Measurements from ENCODE around the gene C2orf76.

The C2orf76 gene

GRCh38 chr2:119293900-119294299 is 72.7 kb downstream of the C2orf76 start:
- H3K9me3 ChIP-seq (ENCODE audit: control insufficient read depth, insufficient read depth, low read depth, low read length): no peaks in the 10 kb centered on the region
- no peak overlapping the region for H3K4me3 ChIP-seq (ENCODE audit: low read depth, low read length)
- 0 out of 2 replicates have a peak, but pooled peaks cover 3% of the 10 kb centered on the region for H3K4me1 ChIP-seq (ENCODE audit: control insufficient read depth, insufficient read depth, low read length)

GRCh38 chr2:119293254-119293653 is 73.4 kb downstream of the C2orf76 start:
- Histone ChIP-seq H3K9ac (ENCODE audit: low read length) (no peak overlapping the region), H3K36me3 (ENCODE audit: control insufficient read depth, insufficient read depth, low read length) (no peaks in the 10 kb centered on the region), H3K4me1 (ENCODE audit: control insufficient read depth, insufficient read depth, low read length) (0 out of 2 replicates have a peak, but pooled peaks cover 3% of the 10 kb centered on the region), H3K4me3 (ENCODE audit: low read depth, low read length) (no peak overlapping the region), H3K27me3 (ENCODE audit: control insufficient read depth, insufficient read depth, low read length) (no peaks in the 10 kb centered on the region; the same call in 1 of the 2 replicates), H3K9me3 (ENCODE audit: control insufficient read depth, insufficient read depth, low read depth, low read length) (no peaks in the 10 kb centered on the region), H3K27ac (ENCODE audit: low read depth, low read length) (no peak overlapping the region)

More at GRCh38 chr2:119293900-119294299, 72.7 kb downstream of the C2orf76 start:
- no peaks in the 10 kb centered on the region for H3K36me3 ChIP-seq (ENCODE audit: control insufficient read depth, insufficient read depth, low read length)
- no peak overlapping the region for H3K27ac ChIP-seq (ENCODE audit: low read depth, low read length)
- no peak overlapping the region for H3K9ac ChIP-seq (ENCODE audit: low read length)
- no peaks in the 10 kb centered on the region; the same call in 1 of the 2 replicates for H3K27me3 ChIP-seq (ENCODE audit: control insufficient read depth, insufficient read depth, low read length)

GRCh38 chr2:119292226-119292625 is 74.4 kb downstream of the C2orf76 start:
- H3K9ac ChIP-seq (ENCODE audit: low read length): no peak overlapping the region
- H3K9me3 ChIP-seq (ENCODE audit: control insufficient read depth, insufficient read depth, low read depth, low read length): no peaks in the 10 kb centered on the region
- 0 out of 2 replicates have a peak, but pooled peaks cover 3% of the 10 kb centered on the region for H3K4me1 ChIP-seq (ENCODE audit: control insufficient read depth, insufficient read depth, low read length)
- no peak overlapping the region for H3K4me3 ChIP-seq (ENCODE audit: low read depth, low read length)
- no peak overlapping the region for H3K27ac ChIP-seq (ENCODE audit: low read depth, low read length)
- no peaks in the 10 kb centered on the region for H3K36me3 ChIP-seq (ENCODE audit: control insufficient read depth, insufficient read depth, low read length)
- no peaks in the 10 kb centered on the region; the same call in 1 of the 2 replicates for H3K27me3 ChIP-seq (ENCODE audit: control insufficient read depth, insufficient read depth, low read length)

- 0 out of 2 replicates have a peak, but pooled peaks cover 3% of the 10 kb centered on the region for H3K4me1 ChIP-seq (ENCODE audit: control insufficient read depth, insufficient read depth, low read length)
- no peaks in the 10 kb centered on the region; the same call in 1 of the 2 replicates for H3K27me3 ChIP-seq (ENCODE audit: control insufficient read depth, insufficient read depth, low read length)
- H3K9ac ChIP-seq (ENCODE audit: low read length): no peak overlapping the region
- no peaks in the 10 kb centered on the region for H3K9me3 ChIP-seq (ENCODE audit: control insufficient read depth, insufficient read depth, low read depth, low read length)
- no peak overlapping the region for H3K27ac ChIP-seq (ENCODE audit: low read depth, low read length)
- no peaks in the 10 kb centered on the region for H3K36me3 ChIP-seq (ENCODE audit: control insufficient read depth, insufficient read depth, low read length)
- no peak overlapping the region for H3K4me3 ChIP-seq (ENCODE audit: low read depth, low read length)
Observed at GRCh38 chr2:119291588-119292167, 75.0 kb downstream of the C2orf76 start.

- Histone ChIP-seq H3K36me3 (ENCODE audit: control insufficient read depth, insufficient read depth, low read length) (no peaks in the 10 kb centered on the region), H3K9ac (ENCODE audit: low read length) (no peak overlapping the region), H3K27ac (ENCODE audit: low read depth, low read length) (no peak overlapping the region), H3K4me3 (ENCODE audit: low read depth, low read length) (no peak overlapping the region), H3K4me1 (ENCODE audit: control insufficient read depth, insufficient read depth, low read length) (0 out of 2 replicates have a peak, but pooled peaks cover 3% of the 10 kb centered on the region), H3K27me3 (ENCODE audit: control insufficient read depth, insufficient read depth, low read length) (no peaks in the 10 kb centered on the region; the same call in 1 of the 2 replicates), H3K9me3 (ENCODE audit: control insufficient read depth, insufficient read depth, low read depth, low read length) (no peaks in the 10 kb centered on the region)
Observed at GRCh38 chr2:119290859-119291587, 75.6 kb downstream of the C2orf76 start.

GRCh38 chr2:119289642-119290041 is 77.0 kb downstream of the C2orf76 start:
- Histone ChIP-seq H3K4me3 (ENCODE audit: low read depth, low read length) (no peak overlapping the region), H3K9me3 (ENCODE audit: control insufficient read depth, insufficient read depth, low read depth, low read length) (no peaks in the 10 kb centered on the region), H3K36me3 (ENCODE audit: control insufficient read depth, insufficient read depth, low read length) (no peaks in the 10 kb centered on the region), H3K27ac (ENCODE audit: low read depth, low read length) (no peak overlapping the region), H3K4me1 (ENCODE audit: control insufficient read depth, insufficient read depth, low read length) (0 out of 2 replicates have a peak, but pooled peaks cover 3% of the 10 kb centered on the region), H3K9ac (ENCODE audit: low read length) (no peak overlapping the region), H3K27me3 (ENCODE audit: control insufficient read depth, insufficient read depth, low read length) (no peaks in the 10 kb centered on the region; the same call in 1 of the 2 replicates)

- Histone ChIP-seq H3K27ac (ENCODE audit: low read depth, low read length) (no peak overlapping the region), H3K9me3 (ENCODE audit: control insufficient read depth, insufficient read depth, low read depth, low read length) (no peaks in the 10 kb centered on the region), H3K4me3 (ENCODE audit: low read depth, low read length) (no peak overlapping the region), H3K9ac (ENCODE audit: low read length) (no peak overlapping the region), H3K4me1 (ENCODE audit: control insufficient read depth, insufficient read depth, low read length) (0 out of 2 replicates have a peak, but pooled peaks cover 3% of the 10 kb centered on the region), H3K27me3 (ENCODE audit: control insufficient read depth, insufficient read depth, low read length) (no peaks in the 10 kb centered on the region; the same call in 1 of the 2 replicates), H3K36me3 (ENCODE audit: control insufficient read depth, insufficient read depth, low read length) (no peaks in the 10 kb centered on the region)
Observed at GRCh38 chr2:119289093-119289492, 77.5 kb downstream of the C2orf76 start.

- H3K4me1 ChIP-seq (ENCODE audit: control insufficient read depth, insufficient read depth, low read length): 0 out of 2 replicates have a peak, but pooled peaks cover 3% of the 10 kb centered on the region
- no peaks in the 10 kb centered on the region for H3K9me3 ChIP-seq (ENCODE audit: control insufficient read depth, insufficient read depth, low read depth, low read length)
- no peaks in the 10 kb centered on the region; the same call in 1 of the 2 replicates for H3K27me3 ChIP-seq (ENCODE audit: control insufficient read depth, insufficient read depth, low read length)
- no peak overlapping the region for H3K9ac ChIP-seq (ENCODE audit: low read length)
- no peak overlapping the region for H3K4me3 ChIP-seq (ENCODE audit: low read depth, low read length)
- no peaks in the 10 kb centered on the region for H3K36me3 ChIP-seq (ENCODE audit: control insufficient read depth, insufficient read depth, low read length)
- H3K27ac ChIP-seq (ENCODE audit: low read depth, low read length): no peak overlapping the region
Observed at GRCh38 chr2:119288576-119288975, 78.1 kb downstream of the C2orf76 start.

GRCh38 chr2:119286661-119287060 is 80.0 kb downstream of the C2orf76 start:
- Histone ChIP-seq H3K4me3 (ENCODE audit: low read depth, low read length) (no peak overlapping the region), H3K27me3 (ENCODE audit: control insufficient read depth, insufficient read depth, low read length) (no peaks in the 10 kb centered on the region), H3K36me3 (ENCODE audit: control insufficient read depth, insufficient read depth, low read length) (no peaks in the 10 kb centered on the region)

GRCh38 chr2:119283873-119284331 is 82.7 kb downstream of the C2orf76 start:
- H3K4me3 ChIP-seq (ENCODE audit: low read depth, low read length): no peak overlapping the region
- H3K27ac ChIP-seq (ENCODE audit: low read depth, low read length): no peak overlapping the region
- H3K4me1 ChIP-seq (ENCODE audit: control insufficient read depth, insufficient read depth, low read length): no peaks in the 10 kb centered on the region
- no peak overlapping the region for H3K9ac ChIP-seq (ENCODE audit: low read length)
- no peaks in the 10 kb centered on the region for H3K36me3 ChIP-seq (ENCODE audit: control insufficient read depth, insufficient read depth, low read length)
- no peaks in the 10 kb centered on the region for H3K27me3 ChIP-seq (ENCODE audit: control insufficient read depth, insufficient read depth, low read length)
- H3K9me3 ChIP-seq (ENCODE audit: control insufficient read depth, insufficient read depth, low read depth, low read length): no peaks in the 10 kb centered on the region

More at GRCh38 chr2:119286661-119287060, 80.0 kb downstream of the C2orf76 start:
- no peak overlapping the region for H3K27ac ChIP-seq (ENCODE audit: low read depth, low read length)
- H3K9ac ChIP-seq (ENCODE audit: low read length): no peak overlapping the region
- no peaks in the 10 kb centered on the region for H3K9me3 ChIP-seq (ENCODE audit: control insufficient read depth, insufficient read depth, low read depth, low read length)
- H3K4me1 ChIP-seq (ENCODE audit: control insufficient read depth, insufficient read depth, low read length): no peaks in the 10 kb centered on the region

GRCh38 chr2:119282996-119283511 is 83.6 kb downstream of the C2orf76 start:
- Histone ChIP-seq H3K36me3 (ENCODE audit: control insufficient read depth, insufficient read depth, low read length) (no peaks in the 10 kb centered on the region), H3K9ac (ENCODE audit: low read length) (no peak overlapping the region), H3K27ac (ENCODE audit: low read depth, low read length) (no peak overlapping the region), H3K27me3 (ENCODE audit: control insufficient read depth, insufficient read depth, low read length) (no peaks in the 10 kb centered on the region), H3K9me3 (ENCODE audit: control insufficient read depth, insufficient read depth, low read depth, low read length) (no peaks in the 10 kb centered on the region), H3K4me3 (ENCODE audit: low read depth, low read length) (no peak overlapping the region), H3K4me1 (ENCODE audit: control insufficient read depth, insufficient read depth, low read length) (no peaks in the 10 kb centered on the region)

All from HUES6 (cell line).